K562 (cell line): ENCODE measurements around the gene SASH3. TPM values are rescaled to one million over a fixed set of nuclear protein-coding genes. Genes with fewer than 3 reads are reported as not detected.

Experiments
- ATAC-seq: fragments of 200-7000 bp; cut with Tn5 transposase; 3 replicates; pipeline ENCODE4 v1.9.1; 2020; ENCODE audit warnings: moderate library complexity
- BruUV-seq: library from RNA; stranded (reverse); fragments of 400-500 nt; replicated peaks from 2 replicates; lab custom pipeline; 2021; lab: Mats Ljungman, UMichigan
- CTCF ChIA-PET: fragments of 300-600 bp; formaldehyde crosslinking; extraction: SDS; loops from one replicate; lab custom pipeline; 2021; ENCODE audit warnings: low intra/inter-chr PET ratio; lab: Yijun Ruan, JAX
- POLR2A ChIA-PET: fragments of 300-600, 350-650 bp; sonication (Branson Sonifier 250); formaldehyde crosslinking; extraction: SDS; loops from one replicate; lab custom pipeline; 2021; ENCODE audit warnings: antibody characterized with exemption, inconsistent platforms; lab: Yijun Ruan, JAX
- DNase-seq, 4 experiments: peaks; one replicate each; pipeline versions ENCODE4 v3.0.0 to v3.0.0-alpha.2; 2011 to 2018; ENCODE audit warnings: low spot score in 3 of 4, mixed read lengths in 3 of 4; ENCODE audit errors: extremely low read depth in 1 of 4
- FAIRE-seq: peaks from 2 replicates; lab custom pipeline; 2011; peaks lifted over from hg19 to GRCh38; lab: Jason Lieb, UNC
- H2AFZ ChIP-seq: 2 replicates; pipeline ENCODE4 v1.6.0; 2011; ENCODE audit warnings: low read depth, low read length, control low read depth, inconsistent platforms
- H3K27ac ChIP-seq: fragments of 200-600 bp; 3 replicates; pipeline ENCODE4 v1.8.0; 2011; ENCODE audit warnings: low read depth, mild to moderate bottlenecking, control low read depth, inconsistent platforms, low read length, moderate library complexity, mixed read lengths; ENCODE audit errors: extremely low read depth
- H3K27me3 ChIP-seq, 2 experiments: fragments of 300-600 bp in 1 of 2; 2 replicates in 1 of 2; 3 replicates in 1 of 2; pipeline versions ENCODE4 v1.6.0 to v1.8.0; 2011; ENCODE audit warnings: inconsistent platforms in 2 of 2, low read length in 2 of 2, mild to moderate bottlenecking in 1 of 2, mixed read lengths in 1 of 2, moderate library complexity in 1 of 2; ENCODE audit not compliant: control insufficient read depth in 2 of 2, insufficient read depth in 2 of 2
- H3K36me3 ChIP-seq: fragments of 300-600 bp; 3 replicates; pipeline ENCODE4 v1.8.0; 2011; ENCODE audit warnings: mild to moderate bottlenecking, low read length, inconsistent platforms; ENCODE audit not compliant: control insufficient read depth, insufficient read depth
- H3K4me1 ChIP-seq, 2 experiments: fragments of 200-600 bp in 1 of 2; replicated peaks in 1 of 2; 2 replicates in 1 of 2; 3 replicates in 1 of 2; pipeline versions ENCODE4 v1.5.1 to v1.8.0; 2011; ENCODE audit warnings: inconsistent platforms in 2 of 2, low read length in 2 of 2, mild to moderate bottlenecking in 1 of 2, mixed read lengths in 1 of 2, moderate library complexity in 1 of 2; ENCODE audit not compliant: control insufficient read depth in 2 of 2, insufficient read depth in 2 of 2
- H3K4me2 ChIP-seq: 2 replicates; pipeline ENCODE4 v1.6.1; 2011; ENCODE audit warnings: low read length, control low read depth, inconsistent platforms, mixed read lengths; ENCODE audit not compliant: insufficient read depth
- H3K4me3 ChIP-seq: fragments of 200-600 bp; sonication (generic), shearing (Covaris generic); 2 replicates; pipeline ENCODE4 v1.5.1; 2016; ENCODE audit warnings: control low read depth, inconsistent platforms
- H3K79me2 ChIP-seq: fragments of 200-600 bp; 3 replicates; pipeline ENCODE4 v1.8.0; 2011; ENCODE audit warnings: low read length, inconsistent platforms; ENCODE audit not compliant: control insufficient read depth, insufficient read depth
- H3K9ac ChIP-seq, 2 experiments: 2 replicates each; pipeline versions ENCODE4 v1.6.0 to v1.6.1; 2011; ENCODE audit warnings: low read depth in 2 of 2, low read length in 2 of 2, control low read depth in 1 of 2, inconsistent platforms in 1 of 2, mild to moderate bottlenecking in 1 of 2, mixed read lengths in 1 of 2; ENCODE audit not compliant: insufficient read depth in 1 of 2
- H3K9me1 ChIP-seq: one replicate; pipeline ENCODE4 v1.6.0; 2011; ENCODE audit warnings: inconsistent platforms, mild to moderate bottlenecking, low read length, moderate library complexity; ENCODE audit not compliant: control insufficient read depth, insufficient read depth
- H3K9me3 ChIP-seq: replicated peaks from 2 replicates; pipeline ENCODE4 v1.5.1; 2011; ENCODE audit warnings: low read depth, low read length, inconsistent platforms; ENCODE audit not compliant: control insufficient read depth, insufficient read depth
- H4K20me1 ChIP-seq: replicated peaks from 2 replicates; pipeline ENCODE4 v1.6.1; 2011; ENCODE audit warnings: low read length, inconsistent platforms, mixed read lengths; ENCODE audit not compliant: control insufficient read depth, insufficient read depth
- ATF1 ChIP-seq, 2 experiments: fragments of 450-650 bp in 1 of 2; IDR thresholded peaks; 2 replicates each; pipeline ENCODE4 v1.6.1; 2016; ENCODE audit warnings: missing compliant biosample characterization in 1 of 2, missing genetic modification characterization in 1 of 2
- ATF6 ChIP-seq: sonication (generic); formaldehyde crosslinking; IDR thresholded peaks from 2 replicates; pipeline ENCODE4 v1.4.0; 2020; ENCODE audit warnings: mild to moderate bottlenecking, missing genetic modification reagents
- CBFB ChIP-seq: sonication (generic); formaldehyde crosslinking; IDR thresholded peaks from 2 replicates; pipeline ENCODE4 v1.4.0; 2020; ENCODE audit warnings: mild to moderate bottlenecking, missing genetic modification reagents
- CTBP1 ChIP-seq: fragments of 450-650 bp; IDR thresholded peaks from 2 replicates; pipeline ENCODE4 v1.6.1; 2016; ENCODE audit warnings: borderline replicate concordance
- DACH1 ChIP-seq: fragments of 450-650 bp; IDR thresholded peaks from 2 replicates; pipeline ENCODE4 v1.6.1; 2018; ENCODE audit not compliant: partially characterized antibody
- ETV1 ChIP-seq: fragments of 450-650 bp; conservative IDR thresholded peaks from 2 replicates; pipeline ENCODE4 v1.6.1; 2016; ENCODE audit warnings: missing genetic modification characterization, control low read depth, low read depth, missing compliant biosample characterization
- NUFIP1 ChIP-seq: fragments of 450-650 bp; IDR thresholded peaks from 2 replicates; pipeline ENCODE4 v1.6.1; 2018; ENCODE audit not compliant: partially characterized antibody
- PCBP1 ChIP-seq: fragments of 200-400 bp; formaldehyde crosslinking; IDR thresholded peaks from 2 replicates; pipeline ENCODE4 v1.6.1; 2018; ENCODE audit warnings: mild to moderate bottlenecking, low read depth, low read length; ENCODE audit not compliant: poor library complexity, severe bottlenecking
- RFX7 ChIP-seq: fragments of 250-450 bp; sonication (Bioruptor Pico); IDR thresholded peaks from 2 replicates; pipeline ENCODE4 v1.5.1; 2021; ENCODE audit warnings: mild to moderate bottlenecking
- RNF219 ChIP-seq: fragments of 250-450 bp; sonication (Bioruptor Pico); IDR thresholded peaks from 2 replicates; pipeline ENCODE4 v1.5.0; 2022; ENCODE audit warnings: mild to moderate bottlenecking
- SIN3B ChIP-seq: fragments of 450-650 bp; IDR thresholded peaks from 2 replicates; pipeline ENCODE4 v1.6.1; 2017; ENCODE audit warnings: low read depth, mild to moderate bottlenecking, moderate library complexity
- ZKSCAN1 ChIP-seq: fragments of 150-350 bp; IDR thresholded peaks from 2 replicates; pipeline ENCODE4 v1.6.1; 2016; ENCODE audit warnings: low read depth, low read length
- ZNF695 ChIP-seq: fragments of 450-650 bp; formaldehyde crosslinking; IDR thresholded peaks from 2 replicates; pipeline ENCODE4 v1.4.0; 2020; ENCODE audit warnings: mild to moderate bottlenecking, moderate library complexity
- ZNF778 ChIP-seq: fragments of 450-650 bp; formaldehyde crosslinking; IDR thresholded peaks from 2 replicates; pipeline ENCODE4 v1.4.0; 2020; ENCODE audit warnings: mild to moderate bottlenecking, moderate library complexity
- WGBS: fragments of 100-300 bp; shearing (Covaris generic); methylation state at CpG from one replicate; pipeline ENCODE4 v1.1.6; 2016; ENCODE audit warnings: low coverage, mixed read lengths; ENCODE audit not compliant: insufficient coverage; ENCODE audit errors: missing lambda C conversion rate; 5-methylcytosine and 5-hydroxymethylcytosine counted together
- in situ Hi-C: fragments of 300-500 bp; cut with MboI; formaldehyde crosslinking; loops from 4 replicates; pipeline ENCODE4 v1.15.0; 2018; ENCODE audit warnings: inconsistent platforms, mixed read lengths
- intact Hi-C: fragments of 100-400 bp; cut with micrococcal nuclease; formaldehyde crosslinking; loops from 2 replicates; pipeline ENCODE4 v1.14.2; 2022
- polyA plus RNA-seq, 8 experiments: library from polyadenylated mRNA; depleted of rRNA in 4 of 8; stranded (reverse) in 5 of 8; unstranded in 3 of 8; fragments of >200 nt; fragmentation: Nextera tagmentation in 2 of 8; fragmentation: Illumina TruSeq in 1 of 8; extraction: Ambion mirVana in 2 of 8; extraction: Trizol in 1 of 8; gene quantifications; 2 replicates each; pipeline versions ENCODE4 v1.2.1 to v1.2.3, GENCODE V29; 2011 to 2014; ENCODE audit warnings: inconsistent platforms in 1 of 8, missing spikeins in 1 of 8
- total RNA-seq, 7 experiments: library from RNA; depleted of rRNA in 6 of 7; stranded (reverse); fragments of >200 nt in 6 of 7; fragmentation: Illumina TruSeq in 2 of 7; extraction: Trizol in 2 of 7; gene quantifications; 2 replicates each; pipeline versions ENCODE4 v1.2.1 to v1.2.3, GENCODE V29; 2011 to 2021; ENCODE audit warnings: low replicate concordance in 1 of 7
- TF ChIP-seq, protein P1 (sequence below): sonication (generic); formaldehyde crosslinking; IDR thresholded peaks from 2 replicates; pipeline ENCODE4 v1.8.0; 2022; ENCODE audit warnings: mild to moderate bottlenecking, missing genetic modification reagents

The SASH3 gene
- total and polyA plus RNA-seq, 9 of the 15 experiments (the other 6 are each of a cell fraction or from before 2014, with no cell fraction given) = 0.03 to 0.72 (median 0.08) TPM

DNA sequence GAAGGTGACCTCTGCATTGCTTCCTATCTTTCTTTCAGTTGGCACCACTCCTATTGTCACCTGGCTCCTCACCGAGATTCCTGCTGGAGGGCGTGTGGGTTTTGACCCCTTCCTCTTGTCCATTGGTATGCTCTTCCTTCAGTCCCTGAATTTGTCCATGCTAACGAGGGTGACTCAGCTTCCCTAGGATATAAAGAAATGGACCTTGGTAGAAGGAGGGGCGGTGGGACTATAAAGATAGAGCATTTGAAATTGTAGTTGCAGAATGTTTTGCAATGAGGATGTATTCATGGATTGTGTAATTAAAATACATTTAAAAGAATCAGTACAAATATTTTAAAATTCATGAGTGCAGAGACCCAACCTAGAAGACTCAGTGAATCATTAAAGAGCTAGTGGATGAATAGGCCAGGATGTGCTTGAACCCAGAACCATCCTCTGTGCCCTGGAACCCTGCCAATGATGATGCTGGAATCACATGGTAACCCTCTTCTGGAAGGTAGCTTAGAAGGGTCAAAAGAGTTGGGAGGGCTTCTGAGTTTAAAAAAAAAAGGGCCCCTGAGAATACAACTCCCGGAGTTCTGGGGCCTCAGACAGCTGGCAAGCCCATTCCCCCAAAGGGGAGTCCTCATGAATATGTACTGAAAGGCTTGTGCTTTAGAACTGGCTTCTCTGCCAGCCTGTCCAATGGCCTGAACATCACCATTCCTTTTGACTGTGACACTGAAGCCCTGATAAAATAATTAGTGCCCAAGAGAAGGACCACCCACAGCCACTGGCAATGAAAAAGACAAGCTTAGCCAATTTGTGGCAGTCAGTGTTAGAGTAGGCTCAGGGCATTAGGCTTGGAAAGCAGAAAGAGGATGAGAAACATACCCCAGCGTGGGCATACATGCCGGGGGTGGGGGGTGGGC is 32.9 kb upstream of the SASH3 start:
- no TSS peak for BruUV-seq
- H3K79me2 ChIP-seq = no peaks in the 10 kb centered on the region
- ChIA-PET CTCF (no interaction called here), POLR2A (no interaction called here)
- H3K9me3 ChIP-seq = no peaks in the 10 kb centered on the region
- ATAC-seq = no peak
- no peak overlapping the region for H2AFZ ChIP-seq
- in situ Hi-C loops = no loop called here
- no peaks in the 10 kb centered on the region for H3K36me3 ChIP-seq
- TF ChIP-seq ZNF695 (CRISPR knock-in tag) = no peak
- TF ChIP-seq ATF6 (CRISPR knock-in tag) = no peak
- TF ChIP-seq, protein P1, sequence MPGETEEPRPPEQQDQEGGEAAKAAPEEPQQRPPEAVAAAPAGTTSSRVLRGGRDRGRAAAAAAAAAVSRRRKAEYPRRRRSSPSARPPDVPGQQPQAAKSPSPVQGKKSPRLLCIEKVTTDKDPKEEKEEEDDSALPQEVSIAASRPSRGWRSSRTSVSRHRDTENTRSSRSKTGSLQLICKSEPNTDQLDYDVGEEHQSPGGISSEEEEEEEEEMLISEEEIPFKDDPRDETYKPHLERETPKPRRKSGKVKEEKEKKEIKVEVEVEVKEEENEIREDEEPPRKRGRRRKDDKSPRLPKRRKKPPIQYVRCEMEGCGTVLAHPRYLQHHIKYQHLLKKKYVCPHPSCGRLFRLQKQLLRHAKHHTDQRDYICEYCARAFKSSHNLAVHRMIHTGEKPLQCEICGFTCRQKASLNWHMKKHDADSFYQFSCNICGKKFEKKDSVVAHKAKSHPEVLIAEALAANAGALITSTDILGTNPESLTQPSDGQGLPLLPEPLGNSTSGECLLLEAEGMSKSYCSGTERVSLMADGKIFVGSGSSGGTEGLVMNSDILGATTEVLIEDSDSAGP (CRISPR knock-in tag) = no peak
- TF ChIP-seq ATF1 (CRISPR knock-in tag; IDR thresholded peaks at IDR 0.05) = no peak
- TF ChIP-seq ATF1 (tag; IDR thresholded peaks at IDR 0.05) = no peak
- no peak for TF ChIP-seq SIN3B
- no peak for TF ChIP-seq NUFIP1
- TF ChIP-seq CTBP1 = no peak
- no peak for TF ChIP-seq ZNF778 (CRISPR knock-in tag)
- TF ChIP-seq RFX7 (CRISPR knock-in tag) = no peak
- no peak for TF ChIP-seq PCBP1
- no peak for TF ChIP-seq CBFB (CRISPR knock-in tag)
- TF ChIP-seq ETV1 (tag) = no peak
- no peak for TF ChIP-seq DACH1
- no peak for TF ChIP-seq ZKSCAN1
- TF ChIP-seq RNF219 (CRISPR knock-in tag) = no peak
- TF ChIP-seq, all 486 proteins: peak for 0
- intact Hi-C loops = no loop called here
- WGBS = 41% methylated on average over 4 of the region's 7 CpGs
- DNase-seq (no peak), FAIRE-seq (no peak)
- H3K9me1 ChIP-seq = peaks cover 3% of the 10 kb centered on the region
- no peaks in the 10 kb centered on the region for H3K27me3 ChIP-seq
- no peak overlapping the region for H3K4me3 ChIP-seq
- H3K27ac ChIP-seq = no peak overlapping the region
- peaks cover 4 to 11% of the 10 kb centered on the region in 2 experiments; a peak in 4 of 5 replicates for H3K4me1 ChIP-seq
- H4K20me1 ChIP-seq = no peaks in the 10 kb centered on the region
- no peak overlapping the region for H3K9ac ChIP-seq
- H3K4me2 ChIP-seq = no peak overlapping the region
